Fibroblast of peridontal ligament (primary cell): ENCODE data around the gene GJB1.
"Not testable (repeated sequence)": the region's sequence is repeated elsewhere in the genome, so short reads cannot be mapped to it uniquely, and the experiment has no call there.

Source experiments
- DNase-seq: peaks from one replicate; pipeline ENCODE4 v3.0.0-alpha.2; 2010; ENCODE audit errors: extremely low read depth

The GJB1 gene

DNA sequence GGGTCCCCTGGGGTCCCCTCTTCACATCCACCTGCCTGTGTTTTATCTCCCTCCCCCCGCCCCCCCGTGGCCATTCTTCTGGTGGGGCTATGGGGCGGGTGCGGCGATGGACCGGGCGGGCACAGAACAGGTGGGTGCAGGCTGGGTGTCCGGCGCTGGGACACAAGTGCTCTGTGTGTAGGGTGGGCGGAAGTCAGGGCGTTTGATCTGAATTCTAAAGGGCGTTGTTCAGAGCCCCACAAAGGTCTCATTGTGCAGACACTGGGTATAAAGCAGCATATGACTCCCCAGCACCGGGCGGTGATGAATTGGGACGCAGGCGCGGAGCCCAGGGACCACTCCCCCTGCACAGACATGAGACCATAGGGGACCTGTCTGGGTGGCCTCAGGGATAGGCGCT is at the start of gene GJB1:
TSS of gene GJB1 (plus strand) at position 296 of the 400 bp plus-strand sequence. CDS start 484 bp downstream, outside the sequence.
- DNase-seq = no peak

DNA sequence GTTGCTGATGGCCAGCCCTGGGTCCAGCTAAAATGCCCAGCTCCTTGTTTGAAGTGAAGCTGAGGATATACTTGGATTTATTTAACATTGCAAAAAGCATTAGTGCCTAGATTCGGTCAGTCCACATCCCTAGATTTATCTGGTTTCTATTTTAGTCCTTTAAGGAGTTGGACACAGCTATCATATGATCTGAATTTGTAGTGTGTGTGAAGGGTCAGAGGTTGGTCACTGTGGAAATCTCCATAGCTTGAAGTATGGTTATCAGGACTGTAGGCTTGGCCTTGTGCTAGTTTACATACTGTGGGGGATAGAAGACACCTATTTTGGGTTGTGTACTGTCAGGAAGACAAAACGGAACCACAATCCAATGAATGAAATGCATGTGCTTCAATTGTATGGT is 49.6 kb upstream of the GJB1 start:
- DNase-seq = no peak

GRCh38 chrX:71174795-71175194 is 48.2 kb upstream of the GJB1 start:
- no peak for DNase-seq

- no peak for DNase-seq
These were observed 47.5 kb upstream of the GJB1 start for GRCh38 chrX:71175531-71175930.

- DNase-seq = no peak
These were observed 45.7 kb upstream of the GJB1 start for GRCh38 chrX:71177327-71177726.

GRCh38 chrX:71178908-71179307 is 44.1 kb upstream of the GJB1 start:
- peak; percentile 81 for DNase-seq

DNA sequence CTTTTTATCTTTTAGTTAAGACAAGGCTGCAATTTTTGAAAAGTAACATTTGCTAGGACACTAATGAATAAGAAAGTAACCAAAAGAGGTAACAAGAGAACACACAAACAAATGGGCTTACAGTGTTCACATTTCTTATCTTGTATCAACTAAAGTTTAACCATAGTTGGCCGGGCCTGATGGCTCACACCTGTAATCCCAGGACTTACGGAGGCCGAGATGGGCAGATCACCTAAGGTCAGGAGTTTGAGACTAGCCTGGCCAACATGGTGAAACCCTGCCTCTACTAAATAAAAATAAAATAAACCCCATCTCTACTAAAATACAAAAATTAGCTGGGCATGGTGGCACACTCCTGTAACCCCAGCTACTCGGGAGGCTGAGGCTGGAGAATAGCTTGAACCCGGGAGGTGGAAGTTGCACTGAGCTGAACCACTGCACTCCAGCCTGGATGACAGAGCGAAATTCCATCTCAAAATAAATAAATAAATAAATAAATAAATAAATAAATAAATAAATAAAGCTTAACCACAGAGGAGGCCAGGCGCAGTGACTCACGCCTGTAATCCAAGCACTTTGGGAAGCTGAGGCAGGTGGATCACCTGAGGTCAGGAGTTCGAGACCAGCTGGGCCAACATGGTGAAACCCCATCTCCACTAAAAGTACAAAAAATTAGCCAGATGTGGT is 42.3 kb upstream of the GJB1 start:
- not testable (repeated sequence) for DNase-seq

GRCh38 chrX:71181558-71181909 is 41.5 kb upstream of the GJB1 start:
- no peak for DNase-seq

- DNase-seq = peak; percentile 97
These were observed 40.9 kb upstream of the GJB1 start for GRCh38 chrX:71181910-71182799.

DNA sequence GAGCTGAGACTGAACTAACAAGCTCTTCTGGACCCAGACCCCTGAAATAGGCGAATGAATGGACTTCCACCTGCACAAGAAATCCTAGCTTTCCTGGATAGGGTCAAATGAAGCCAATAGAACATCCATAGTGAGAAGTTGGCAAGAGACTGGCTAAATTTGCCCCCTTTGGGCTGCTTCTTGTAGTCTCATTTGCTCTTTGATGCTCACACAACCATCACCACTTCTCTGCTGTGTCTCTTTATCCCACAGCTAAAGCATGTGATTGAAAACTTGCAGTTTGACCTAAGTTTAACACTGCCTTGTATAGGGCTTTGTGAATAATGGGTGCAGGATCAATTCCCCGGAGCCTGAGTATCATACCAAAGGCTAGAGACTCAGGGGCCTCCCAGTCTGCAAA is 40.2 kb upstream of the GJB1 start:
- no peak for DNase-seq

DNA sequence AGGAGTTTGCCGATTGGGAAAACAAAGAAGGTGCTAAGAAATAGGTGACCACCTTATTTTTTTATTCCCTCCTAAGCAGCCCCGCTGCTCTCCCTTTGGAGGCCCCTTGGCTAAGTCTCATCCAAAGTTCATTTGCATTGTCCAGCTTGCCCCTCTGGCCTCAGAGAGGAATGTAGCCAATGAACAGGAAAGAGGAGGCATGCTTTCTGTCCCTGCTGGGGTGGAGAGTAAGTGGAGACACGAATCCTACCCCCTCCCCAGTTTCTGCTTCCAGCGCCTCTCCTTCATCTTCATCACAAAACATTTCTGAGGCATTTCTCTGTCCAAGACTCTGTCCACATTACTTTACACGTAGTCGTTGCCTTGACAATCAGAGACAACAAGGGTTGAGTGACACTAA is 39.7 kb upstream of the GJB1 start:
- no peak for DNase-seq

GRCh38 chrX:71184092-71184491 is 38.9 kb upstream of the GJB1 start:
- no peak for DNase-seq

DNA sequence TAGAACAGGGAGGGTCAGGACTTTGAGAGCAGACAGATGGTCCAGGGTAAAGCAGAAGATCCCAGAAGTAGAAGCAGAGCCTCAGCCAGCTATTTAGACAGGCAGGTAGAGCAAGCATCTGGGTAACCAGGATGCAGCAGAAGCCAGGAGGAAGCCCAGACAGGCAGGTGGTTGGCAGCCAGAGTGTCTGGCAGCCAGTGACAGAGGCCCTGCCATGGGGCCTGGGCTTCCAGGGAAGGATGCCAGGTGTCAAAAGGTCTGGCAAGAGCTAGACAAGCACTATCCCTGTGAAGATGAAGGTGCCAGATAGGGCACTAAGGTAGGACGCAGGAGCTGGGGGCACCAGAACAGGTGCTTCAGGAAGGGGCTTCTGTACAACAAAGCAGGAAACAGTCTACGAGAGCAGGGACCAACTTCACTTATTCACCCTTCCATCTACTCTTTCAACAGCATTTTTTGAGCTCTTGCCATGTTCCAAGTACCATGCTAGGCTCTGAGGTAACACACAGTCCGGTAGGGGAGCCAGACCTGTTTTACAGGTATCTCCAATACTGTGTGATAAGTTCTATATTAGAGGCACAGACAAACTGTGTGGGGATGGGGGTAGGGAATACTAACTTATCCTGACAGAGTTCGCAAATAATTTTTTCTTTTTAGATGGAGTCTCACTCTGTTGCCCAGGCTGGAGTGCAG is 38.1 kb upstream of the GJB1 start:
- no peak for DNase-seq

DNA sequence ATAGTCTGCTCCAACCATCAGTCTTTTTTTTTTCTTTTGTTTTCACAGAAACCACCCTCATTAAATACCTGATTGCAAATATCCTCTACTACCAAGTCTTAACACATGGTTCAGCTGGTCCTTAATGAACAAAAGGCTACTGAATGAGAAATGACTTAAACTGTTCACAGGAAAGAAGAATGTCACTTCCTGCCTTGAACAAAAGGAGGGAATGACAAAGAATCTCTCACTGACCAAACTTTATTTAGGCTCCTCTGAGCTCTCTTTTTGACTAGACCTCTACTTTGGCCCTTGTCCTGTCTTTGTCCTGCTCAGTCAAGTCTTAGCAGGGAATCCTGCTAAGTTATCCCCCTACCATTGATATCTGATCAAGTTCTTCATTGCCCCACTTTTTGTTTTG is 31.8 kb upstream of the GJB1 start:
- DNase-seq = no peak

DNA sequence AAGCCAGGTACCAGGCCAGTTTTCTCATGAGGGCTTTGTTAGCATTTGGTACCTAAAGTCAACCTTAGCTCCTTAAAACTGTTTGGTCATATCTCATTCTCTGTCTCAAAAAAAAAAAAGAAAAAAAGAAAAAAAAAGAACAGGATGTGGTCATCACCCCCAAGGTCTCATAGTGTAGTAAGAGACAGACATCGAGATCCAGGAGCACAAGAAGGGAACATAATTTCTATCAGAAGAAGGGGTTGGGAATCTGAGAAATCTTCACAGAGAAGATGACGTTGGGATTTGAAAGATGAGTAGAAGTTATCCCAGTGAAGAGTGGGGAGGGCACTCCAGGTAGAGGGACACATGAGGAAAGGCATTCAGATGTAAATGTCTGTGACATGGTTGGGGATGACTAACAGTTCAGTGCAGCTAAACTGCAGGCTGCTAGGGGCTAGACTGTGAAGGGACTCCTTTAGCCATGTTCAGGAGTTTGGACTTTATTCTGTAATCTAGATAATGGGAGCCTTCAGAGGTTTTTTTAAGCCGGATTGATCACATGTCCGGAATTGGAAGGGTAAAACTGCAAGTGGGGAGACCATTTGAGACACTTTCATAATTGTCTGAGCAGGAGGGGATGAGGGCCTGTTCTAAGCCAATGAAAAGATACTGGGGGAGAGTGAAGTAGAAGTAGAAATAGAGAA is 26.9 kb upstream of the GJB1 start:
- DNase-seq = no peak

GRCh38 chrX:71198066-71198465 is 25.0 kb upstream of the GJB1 start:
- DNase-seq = no peak

DNA sequence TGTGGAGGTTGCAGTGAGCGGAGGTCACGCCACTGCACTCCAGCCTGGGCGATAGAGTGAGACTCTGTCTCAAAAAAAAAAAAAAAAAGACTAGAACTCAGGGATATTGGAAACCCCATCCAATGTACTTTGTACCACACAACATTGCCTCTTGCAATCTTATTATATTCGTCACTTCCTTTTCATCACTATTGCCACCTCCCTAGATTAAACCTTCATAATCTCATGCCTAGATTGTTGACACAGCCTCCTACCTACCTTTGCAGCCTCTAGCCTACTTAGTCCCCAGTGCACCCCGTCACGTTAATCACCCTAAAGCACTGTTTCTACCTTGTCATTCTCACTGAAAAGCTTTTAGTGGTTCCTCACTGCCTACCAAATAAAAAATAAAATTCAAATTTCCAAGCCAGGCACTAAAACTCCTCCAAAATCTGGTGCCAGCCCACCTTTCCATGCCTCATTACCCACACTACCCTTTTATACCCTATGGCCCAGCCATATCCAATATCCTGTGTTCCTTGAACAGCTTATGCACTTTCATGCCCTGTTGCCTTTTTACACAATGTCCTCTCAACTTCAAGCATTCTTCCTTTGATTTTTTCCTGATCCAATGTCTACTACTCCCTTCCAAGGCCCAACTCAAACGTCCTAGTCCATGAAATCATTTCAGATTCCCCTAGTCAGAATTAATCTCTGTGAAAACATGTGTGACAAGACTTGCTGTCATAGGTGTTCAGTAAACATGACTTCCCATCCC is 23.6 kb upstream of the GJB1 start:
- DNase-seq = no peak

- DNase-seq = peak; percentile 82
These were observed 12.2 kb upstream of the GJB1 start for GRCh38 chrX:71210816-71211215.

- DNase-seq = no peak
These were observed 10.5 kb upstream of the GJB1 start for GRCh38 chrX:71212536-71212935.

DNA sequence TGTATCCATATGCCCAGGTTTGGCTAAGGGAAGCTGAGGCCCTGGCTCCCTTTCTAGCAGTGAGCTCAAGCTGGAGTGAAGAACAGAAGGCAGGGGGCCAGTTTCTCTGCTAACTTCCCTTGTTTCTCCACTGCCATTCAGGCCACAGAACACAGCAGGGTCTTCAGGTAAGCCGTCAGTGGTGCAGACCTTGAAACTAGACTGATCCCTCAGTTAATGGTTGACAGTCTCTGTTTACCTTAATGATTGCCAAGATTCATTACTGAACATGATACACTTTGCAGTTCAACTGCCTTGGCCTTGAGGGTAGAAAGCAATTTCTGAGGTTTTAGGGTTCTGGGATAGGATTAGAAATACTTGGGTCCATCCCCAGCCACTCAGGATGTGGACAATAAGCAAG is 8.9 kb upstream of the GJB1 start:
- DNase-seq = no peak

DNA sequence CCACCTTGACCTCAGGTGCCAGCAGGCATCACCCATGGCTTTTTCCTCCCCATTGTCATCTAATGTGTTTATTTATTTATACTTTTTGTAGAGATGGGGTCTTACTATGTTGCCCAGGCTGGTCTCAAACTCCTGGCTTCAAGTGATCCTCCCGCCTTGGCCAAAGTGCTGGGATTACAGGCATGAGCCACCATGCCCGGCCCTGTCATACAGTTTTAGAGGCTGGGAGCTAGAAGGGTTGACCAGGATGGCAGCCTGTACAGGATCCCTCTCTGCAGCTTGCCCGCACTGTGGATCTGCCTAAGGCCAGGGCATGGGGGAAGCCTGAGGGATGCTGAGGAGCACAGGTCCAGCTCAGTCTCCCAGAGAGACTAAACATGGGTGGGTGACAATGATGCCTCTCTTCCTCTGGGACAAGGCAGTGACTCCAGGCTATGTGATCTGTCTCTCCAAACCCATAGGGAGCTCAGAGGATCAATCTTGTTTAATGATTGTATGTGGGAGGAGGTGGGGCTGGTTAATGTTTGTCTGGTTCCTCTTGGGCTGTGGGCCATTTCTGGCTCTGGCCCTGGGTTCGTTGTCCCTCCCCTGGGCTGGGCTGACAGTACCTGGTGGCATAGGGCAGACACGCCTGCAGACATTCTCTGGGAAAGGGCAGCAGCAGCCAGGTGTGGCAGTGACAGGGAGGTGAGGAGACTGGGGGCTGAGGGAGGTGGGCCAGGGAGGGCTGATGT is 8.3 kb upstream of the GJB1 start:
- no peak for DNase-seq
